K562 (cell line): ENCODE measurements around the gene SLC24A3.

Experiments
- EGR1 ChIP-seq: fragments of 450-650 bp; conservative IDR thresholded peaks from 2 replicates; pipeline ENCODE4 v1.6.1; 2017; ENCODE audit warnings: mild to moderate bottlenecking
- EZH2 ChIP-seq: IDR thresholded peaks from 2 replicates; pipeline ENCODE4 v1.6.1; 2012; ENCODE audit warnings: low read depth, mild to moderate bottlenecking, inconsistent platforms, low read length, borderline replicate concordance
- MAZ ChIP-seq, 2 experiments: fragments of 450-650 bp in 1 of 2; sonication (generic) in 1 of 2; formaldehyde crosslinking; IDR thresholded peaks in 1 of 2; conservative IDR thresholded peaks in 1 of 2; 2 replicates each; pipeline versions ENCODE4 v1.4.0 to v1.5.0; 2020; ENCODE audit warnings: mild to moderate bottlenecking in 1 of 2, missing genetic modification reagents in 1 of 2
- POLR2A ChIP-seq: fragments of 450-650 bp; conservative IDR thresholded peaks from 2 replicates; pipeline ENCODE4 v1.6.1; 2016
- TF ChIP-seq, protein P1 (sequence below): sonication (generic); formaldehyde crosslinking; IDR thresholded peaks from 2 replicates; pipeline ENCODE4 v1.9.0; 2022; ENCODE audit warnings: mild to moderate bottlenecking, missing genetic modification reagents

DNA sequence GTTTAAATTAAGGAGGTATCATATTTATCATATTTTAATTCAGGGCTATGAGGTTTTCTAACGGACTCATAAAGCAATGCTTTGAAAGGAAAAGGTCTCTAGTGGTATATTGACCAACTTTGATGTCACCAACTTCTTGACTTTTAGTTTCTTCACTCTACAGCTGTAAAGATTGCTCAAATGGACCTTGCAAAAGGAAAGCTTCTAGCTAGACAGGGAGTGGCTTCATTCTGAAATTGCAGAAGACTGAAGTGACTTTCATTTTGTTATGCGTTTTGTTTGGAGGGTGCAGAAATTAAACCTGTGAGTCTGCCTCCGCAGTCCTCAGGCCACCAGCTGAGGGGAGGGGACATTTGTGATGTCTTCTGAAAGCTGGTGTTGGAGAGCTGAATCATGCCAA, 95.7 kb downstream of the SLC24A3 start:
- TF ChIP-seq MAZ (CRISPR knock-in tag; conservative IDR thresholded peaks at IDR 0.05 in 1 of 2, IDR thresholded peaks at IDR 0.05 in 1 of 2) (no peak), EZH2 (no peak), EGR1 (no peak), POLR2A (no peak)
- TF ChIP-seq, protein P1, sequence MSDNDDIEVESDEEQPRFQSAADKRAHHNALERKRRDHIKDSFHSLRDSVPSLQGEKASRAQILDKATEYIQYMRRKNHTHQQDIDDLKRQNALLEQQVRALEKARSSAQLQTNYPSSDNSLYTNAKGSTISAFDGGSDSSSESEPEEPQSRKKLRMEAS (CRISPR knock-in tag), result no peak
